Measurements from ENCODE around the gene PSME3IP1.
"Not testable (repeated sequence)": the region's sequence is repeated elsewhere in the genome, so short reads cannot be mapped to it uniquely, and the experiment has no call there.

The PSME3IP1 gene

DNA sequence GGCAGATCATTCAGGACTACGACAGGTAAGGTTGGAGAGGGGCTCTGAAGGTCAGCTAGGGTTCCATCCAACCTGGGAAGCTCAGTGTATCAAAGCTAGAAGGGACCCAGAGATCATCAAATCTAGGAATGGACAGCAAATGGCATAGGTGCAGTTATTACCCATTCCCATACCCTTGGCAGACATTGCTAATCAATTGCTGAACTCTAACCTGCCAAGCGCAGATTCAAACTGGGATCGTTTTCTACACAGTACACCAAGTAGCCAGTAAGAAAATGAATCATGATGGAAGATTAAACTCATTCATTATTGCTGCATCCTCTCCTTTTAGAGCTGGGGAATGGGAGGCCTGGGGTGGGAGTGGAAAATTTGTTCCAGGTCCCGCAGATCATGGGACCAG lies 59.9 kb downstream of the PSME3IP1 start:
- FAIRE-seq, result no peak
- no peak for DNase-seq (ENCODE audit: low spot score)

DNA sequence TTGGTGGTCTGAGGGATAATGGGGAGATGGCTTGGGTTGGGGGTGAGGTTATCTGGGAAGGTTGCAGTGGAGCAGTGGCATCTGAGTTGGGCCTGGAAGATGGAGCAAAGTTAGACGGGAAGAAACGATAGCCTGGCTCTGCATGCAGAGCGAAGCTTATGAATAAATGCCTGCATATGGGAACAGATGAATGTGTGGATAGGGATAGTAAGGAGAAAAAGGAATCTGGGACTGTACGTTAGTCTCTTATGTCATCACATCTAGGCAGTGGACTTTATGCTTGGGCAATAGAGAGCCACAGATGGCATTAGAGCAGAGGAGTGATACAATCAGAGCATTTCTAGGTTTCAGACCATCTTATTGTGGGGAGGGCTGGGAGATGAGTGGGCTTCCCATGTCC lies 60.5 kb downstream of the PSME3IP1 start:
- DNase-seq (ENCODE audit: low spot score), result no peak
- FAIRE-seq, result no peak

DNA sequence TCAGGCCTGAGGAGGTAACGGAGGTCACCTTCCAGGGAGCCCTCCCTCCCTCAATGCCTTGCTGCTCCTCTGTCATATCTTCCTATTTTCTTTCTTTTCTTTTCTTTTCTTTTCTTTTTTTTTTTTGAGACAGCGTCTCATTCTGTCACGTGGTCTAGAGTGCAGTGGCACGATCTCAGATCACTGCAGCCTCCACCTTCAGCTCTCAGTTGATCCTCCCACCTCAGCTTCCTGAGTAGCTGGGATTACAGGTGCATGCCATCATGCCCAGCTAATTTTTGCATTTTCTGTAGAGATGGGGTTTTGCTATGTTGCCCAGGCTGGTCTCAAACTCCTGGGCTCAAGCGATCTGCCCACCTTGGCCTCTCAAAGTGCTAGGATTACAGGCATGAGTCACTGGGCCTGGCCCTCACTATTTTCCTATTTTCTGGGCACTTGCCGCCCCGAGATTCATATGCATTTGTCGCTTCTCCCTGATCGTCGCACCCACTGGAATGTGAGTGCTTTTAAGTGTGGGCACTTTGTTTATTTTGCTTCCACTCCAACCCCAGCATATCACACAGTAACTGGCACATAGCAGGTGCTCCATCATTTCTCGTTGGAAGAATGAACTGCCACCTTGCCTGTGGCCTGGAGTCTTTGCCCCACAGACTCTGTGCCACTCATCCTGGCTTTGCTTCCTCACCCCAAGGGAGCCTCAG lies 61.7 kb downstream of the PSME3IP1 start:
- DNase-seq (ENCODE audit: low spot score) (no peak), FAIRE-seq (no peak)

DNA sequence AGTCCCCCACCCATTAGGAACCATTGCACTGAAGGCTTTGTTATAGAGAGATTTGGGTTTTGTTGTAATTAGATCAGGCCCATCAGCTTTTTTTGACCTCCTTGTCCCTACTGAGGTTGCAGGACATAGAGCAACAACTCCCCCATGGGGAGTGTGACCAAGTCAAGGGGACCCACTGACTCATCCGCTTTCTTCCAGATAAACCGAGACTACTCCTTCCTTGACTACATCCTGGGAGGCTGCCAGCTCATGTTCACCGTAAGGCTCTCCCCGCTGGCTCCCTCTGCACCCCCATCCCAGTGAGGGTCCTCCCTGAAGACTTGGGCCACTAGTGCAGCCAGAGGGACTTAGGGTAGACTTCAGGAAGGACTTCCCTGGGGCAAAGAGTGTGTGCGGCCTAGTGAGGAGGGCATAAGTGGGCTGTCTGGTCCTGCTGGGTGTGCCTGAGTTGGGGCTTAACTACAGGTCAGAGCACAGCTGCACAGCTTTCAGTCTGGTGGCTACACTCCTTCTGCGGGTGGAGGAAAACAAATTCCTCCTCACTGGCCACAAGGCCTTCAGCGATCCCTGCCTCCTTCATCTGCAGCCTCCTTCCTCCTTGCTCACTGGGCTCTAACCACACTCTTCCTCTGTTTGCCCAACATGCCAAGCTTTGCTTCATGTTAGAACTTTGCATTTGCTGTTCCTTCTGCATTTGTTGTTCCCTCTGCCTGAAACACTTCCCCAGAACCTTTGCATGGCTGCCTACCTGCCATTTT lies 62.4 kb downstream of the PSME3IP1 start:
- DNase-seq (ENCODE audit: low spot score) (no peak), FAIRE-seq (no peak)

DNA sequence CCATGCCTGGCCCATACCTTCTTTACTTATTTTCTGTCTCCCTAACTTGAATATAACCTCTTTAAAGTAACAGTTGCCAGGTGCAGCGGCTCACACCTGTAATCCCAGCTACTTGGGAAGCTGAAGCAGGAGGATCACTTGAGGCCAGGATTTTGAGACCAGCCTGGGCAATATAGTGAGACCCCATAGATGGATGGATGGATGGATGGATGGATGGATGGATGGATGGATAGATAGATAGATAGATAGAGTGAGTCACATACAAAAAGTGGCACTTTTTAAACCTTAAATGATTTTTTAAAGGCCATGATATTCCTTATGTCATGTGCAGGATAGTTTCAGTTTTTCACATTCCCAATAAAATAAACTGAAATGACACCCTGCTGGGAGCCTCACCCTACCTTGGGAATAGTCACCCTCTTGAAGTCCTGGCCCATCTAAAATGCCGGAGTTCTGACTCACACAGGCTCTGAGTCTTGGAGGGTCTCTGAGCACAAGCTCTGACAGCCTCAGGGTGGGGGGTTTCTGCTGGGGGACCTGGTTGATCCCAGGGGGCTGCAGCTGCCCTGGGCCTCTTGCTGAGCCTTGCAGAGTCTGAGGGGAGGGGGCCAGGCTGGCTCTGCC lies 67.3 kb downstream of the PSME3IP1 start:
- no peak for FAIRE-seq
- DNase-seq (ENCODE audit: low spot score), result no peak

DNA sequence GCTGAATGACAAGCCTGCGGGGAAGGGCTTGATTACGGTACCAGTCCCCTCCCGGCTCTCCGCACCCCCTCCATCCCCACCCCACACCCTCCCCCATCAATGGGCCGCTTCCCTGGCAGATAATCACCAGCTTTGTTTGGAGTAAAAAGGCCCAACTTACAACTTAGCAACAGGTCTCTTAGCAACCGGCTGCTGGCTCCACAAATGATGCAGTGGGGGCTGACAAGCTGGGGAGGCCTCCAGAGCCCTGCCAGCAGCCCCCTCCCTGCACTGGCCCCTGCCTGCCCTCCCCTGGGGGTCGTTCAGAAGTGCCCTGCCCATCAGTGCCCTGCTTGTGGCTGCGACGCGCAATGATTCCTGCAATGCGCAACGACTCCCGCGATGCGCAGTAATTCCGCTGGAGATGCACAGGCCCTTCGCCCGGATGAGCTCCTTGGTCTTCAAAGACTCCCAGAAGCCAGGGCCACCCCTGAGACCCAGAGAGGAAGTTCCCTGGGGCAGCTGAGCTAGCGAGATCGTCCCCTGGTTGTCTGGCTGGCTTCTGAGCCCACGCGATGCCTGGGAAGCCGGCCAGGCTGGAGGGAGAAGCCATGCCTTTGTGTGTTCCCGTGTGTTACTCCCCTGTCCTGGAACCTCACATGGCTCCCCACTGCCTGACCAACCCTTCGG lies 70.2 kb downstream of the PSME3IP1 start:
- no peak for DNase-seq (ENCODE audit: low spot score)
- FAIRE-seq, result no peak

DNA sequence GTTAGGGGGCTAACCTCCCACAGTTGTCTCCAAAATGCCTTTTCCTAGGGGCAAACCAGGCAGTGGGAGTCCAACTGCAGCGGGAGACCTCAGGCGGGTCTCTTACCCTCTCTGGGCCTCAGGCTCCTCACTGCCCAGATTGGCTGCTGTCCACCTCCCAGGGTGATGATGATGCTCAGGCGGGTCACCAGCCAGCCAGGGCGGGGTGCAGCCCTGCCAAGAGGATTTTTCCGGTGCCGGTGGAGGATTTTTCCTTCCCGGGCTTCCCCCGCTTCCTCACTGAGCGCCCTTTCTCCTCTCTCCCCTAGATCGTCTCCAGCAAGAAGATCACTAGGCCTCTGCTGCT lies 70.7 kb downstream of the PSME3IP1 start:
- no peak for DNase-seq (ENCODE audit: low spot score)
- no peak for FAIRE-seq

DNA sequence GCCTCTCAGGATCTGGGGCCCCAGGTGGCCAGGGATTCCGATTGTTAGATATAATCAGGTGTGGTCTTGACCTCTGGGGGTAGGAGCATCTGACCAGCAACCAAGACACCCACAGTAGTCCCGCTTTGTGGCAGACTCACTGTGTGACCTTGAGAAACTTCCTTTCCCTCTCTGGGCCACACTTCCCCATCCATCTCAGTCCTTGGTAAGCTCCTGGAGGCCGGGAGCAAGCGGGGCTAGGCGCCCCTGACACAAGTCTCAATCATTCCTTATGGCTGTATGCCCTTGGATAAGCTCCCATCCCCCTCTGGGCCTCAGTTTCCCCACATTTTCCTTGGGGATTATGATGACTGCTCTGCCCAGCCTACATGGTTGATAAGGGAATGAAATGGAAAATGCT lies 72.2 kb downstream of the PSME3IP1 start:
- no peak for FAIRE-seq
- no peak for DNase-seq (ENCODE audit: low spot score)

DNA sequence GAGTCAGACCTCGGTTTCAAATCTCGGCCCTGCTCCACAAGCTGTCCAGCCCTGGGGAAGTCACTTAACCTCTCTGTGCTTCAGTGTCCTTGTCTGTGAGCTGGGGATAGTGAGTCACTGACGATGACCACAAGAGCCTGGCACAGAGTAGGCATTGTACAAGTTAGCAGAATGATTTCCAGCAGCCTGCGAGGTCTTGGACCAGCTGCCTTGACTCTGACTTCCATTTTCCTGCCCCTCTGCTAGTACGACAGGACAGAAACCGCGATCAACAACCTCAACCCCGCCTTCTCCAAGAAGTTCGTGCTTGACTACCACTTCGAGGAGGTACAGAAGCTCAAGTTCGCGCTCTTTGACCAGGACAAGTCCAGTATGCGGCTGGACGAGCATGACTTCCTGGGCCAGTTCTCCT lies 72.8 kb downstream of the PSME3IP1 start:
- FAIRE-seq (peak; percentile 83), DNase-seq (ENCODE audit: low spot score) (peak; percentile 49)

DNA sequence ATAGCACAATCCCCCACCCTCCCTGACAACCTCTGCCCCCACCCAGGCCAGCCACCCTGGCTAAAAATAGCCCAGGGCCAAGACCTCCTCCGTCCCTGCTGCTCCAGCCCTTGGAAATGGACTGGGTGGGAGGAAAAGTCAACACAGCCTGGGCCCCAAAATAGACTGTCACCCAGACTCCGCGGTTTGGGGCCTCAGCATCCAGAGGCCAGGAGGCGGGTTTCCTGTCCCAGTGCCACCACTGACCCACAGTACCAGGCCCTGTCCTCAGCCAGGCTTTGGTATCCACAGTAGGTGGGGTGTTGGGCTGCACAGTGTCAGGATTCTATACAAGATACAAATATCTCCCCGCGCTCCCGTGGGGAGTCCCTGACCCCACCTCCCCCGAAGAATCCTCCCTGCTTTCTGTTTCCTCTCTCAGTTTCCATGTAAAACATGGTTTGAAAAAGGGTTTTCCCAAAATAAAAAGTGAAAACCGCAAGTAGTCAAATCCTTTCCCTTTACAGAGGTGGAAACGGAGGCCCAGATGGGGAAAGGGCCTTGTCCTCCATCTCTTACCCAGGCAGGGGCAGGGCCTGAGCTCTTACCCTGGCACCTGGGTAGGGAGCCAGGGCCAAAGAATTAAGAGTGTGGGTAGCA lies 73.3 kb downstream of the PSME3IP1 start:
- DNase-seq (ENCODE audit: low spot score) (no peak), FAIRE-seq (no peak)

DNA sequence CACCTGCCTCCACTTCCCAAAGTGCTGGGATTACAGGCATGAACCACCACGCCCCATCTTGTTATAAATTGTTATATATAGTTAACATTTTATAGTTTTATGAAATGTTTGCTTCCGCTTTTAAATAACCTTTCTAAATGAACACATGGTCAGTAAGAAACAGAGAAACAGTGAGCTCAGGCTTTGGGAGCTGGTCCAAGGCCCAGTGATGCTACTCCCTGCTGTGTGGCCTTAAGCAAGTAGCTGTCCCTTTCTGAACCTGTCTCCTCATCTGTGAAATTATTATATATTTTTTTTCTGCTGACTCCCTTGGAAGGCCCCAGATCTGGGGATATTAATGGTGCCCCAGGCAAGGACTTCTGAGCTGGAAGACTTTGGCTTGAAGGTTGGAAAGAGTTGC lies 74.4 kb downstream of the PSME3IP1 start:
- DNase-seq (ENCODE audit: low spot score) (no peak), FAIRE-seq (no peak)

DNA sequence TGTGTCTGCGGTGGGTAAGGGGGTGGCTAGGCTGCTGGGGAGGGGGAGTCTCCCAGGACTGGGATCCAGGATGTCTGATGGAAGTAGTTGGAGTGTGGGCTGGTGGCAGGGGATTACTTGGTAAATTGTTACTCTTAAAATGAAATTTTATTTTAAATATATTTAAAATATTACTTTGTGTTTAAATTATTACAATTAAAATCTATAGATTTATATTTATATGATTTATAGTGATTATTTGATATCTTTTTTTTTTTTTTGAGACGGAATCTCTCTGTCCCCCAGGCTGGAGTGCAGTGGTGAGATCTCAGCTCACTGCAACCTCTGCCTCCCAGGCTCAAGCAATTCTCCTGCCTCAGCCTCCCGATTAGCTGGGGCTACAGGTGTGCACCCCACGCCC lies 74.9 kb downstream of the PSME3IP1 start:
- FAIRE-seq, result no peak
- DNase-seq (ENCODE audit: low spot score), result no peak

DNA sequence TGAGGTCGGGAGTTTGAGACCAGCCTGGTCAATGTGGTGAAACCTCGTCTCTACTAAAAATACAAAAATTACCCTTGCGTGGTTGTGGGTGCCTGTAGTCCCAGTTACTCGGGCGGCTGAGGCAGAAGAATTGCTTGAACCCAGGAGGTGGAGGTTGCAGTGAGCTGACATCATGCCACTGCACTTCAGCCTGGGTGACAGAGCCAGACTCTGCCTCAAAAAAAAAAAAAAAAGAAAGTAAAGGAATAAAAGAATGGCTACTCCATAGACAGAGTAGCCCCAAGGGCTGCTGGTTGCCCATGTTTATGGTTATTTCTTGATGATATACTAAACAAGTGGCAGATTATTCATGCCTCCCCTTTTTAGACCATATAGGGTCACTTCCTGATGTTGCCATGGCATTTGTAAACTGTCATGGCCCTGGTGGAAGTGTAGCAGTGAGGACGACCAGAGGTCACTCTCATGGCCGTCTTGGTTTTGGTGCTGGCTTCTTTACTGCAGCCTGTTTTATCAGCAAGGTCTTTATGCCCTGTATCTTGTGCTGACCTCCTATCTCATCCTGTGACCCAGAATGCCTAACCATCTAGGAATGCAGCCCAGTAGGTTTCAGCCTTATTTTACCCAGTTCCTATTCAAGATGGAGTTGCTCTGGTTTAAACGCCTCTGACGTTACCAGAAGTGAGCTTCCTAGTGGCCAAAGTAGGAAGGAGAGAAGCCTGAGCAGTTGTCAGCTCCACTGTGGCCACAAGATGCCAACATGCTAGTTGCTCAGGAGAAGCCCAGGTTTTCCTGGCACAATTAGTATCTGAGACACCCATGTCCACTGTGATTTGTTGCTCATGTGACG lies 76.4 kb downstream of the PSME3IP1 start:
- FAIRE-seq; DNase-seq (ENCODE audit: low spot score): not testable (repeated sequence)

DNA sequence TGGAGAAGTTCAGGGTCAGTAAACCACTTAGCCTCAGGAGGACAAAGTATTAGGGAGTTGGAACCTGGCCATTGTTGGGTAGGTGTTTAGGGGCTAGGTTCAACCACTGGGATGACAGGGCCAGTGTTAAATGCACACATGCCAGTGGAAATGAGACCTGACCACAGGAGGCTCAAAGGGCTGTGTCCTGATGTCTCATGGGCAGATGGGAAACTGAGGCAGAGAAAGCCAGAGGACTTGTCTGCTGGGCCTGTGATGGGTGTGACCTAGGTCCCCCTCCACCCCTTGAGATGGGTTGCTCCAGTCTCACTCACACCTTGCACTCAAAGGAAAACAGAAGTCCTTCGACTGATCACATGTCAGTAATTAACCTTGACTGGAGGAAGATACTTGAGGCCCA lies 77.4 kb downstream of the PSME3IP1 start:
- FAIRE-seq (no peak), DNase-seq (ENCODE audit: low spot score) (no peak)

DNA sequence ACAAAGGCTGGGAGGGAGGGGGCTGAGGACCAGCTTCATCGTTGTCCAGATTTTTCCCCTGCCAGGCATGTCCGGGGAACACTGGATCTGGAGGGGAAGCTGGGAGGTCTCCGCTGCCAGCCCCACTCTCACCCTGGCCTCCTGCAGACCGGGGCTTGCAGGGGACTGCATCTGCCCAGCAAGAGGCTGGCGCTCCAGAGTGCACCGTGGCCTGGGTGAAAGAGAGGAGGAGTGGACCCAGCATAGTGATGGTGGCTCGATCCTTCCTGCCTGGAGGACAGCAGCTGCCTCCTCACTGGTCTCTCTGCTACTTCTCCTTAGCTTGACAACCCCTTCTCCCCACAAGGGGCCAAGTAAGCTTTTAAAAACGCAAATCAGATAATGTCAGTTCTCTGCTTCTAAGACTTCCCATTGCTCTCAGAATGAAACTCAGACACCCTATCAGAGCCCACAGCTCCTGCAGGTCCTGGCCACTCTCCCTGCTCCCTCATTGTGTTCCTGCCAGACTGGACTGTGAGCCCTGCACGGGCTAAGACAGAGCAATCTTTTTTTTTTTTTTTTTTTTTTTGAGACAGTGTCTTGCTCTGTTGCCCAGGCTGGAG lies 78.4 kb downstream of the PSME3IP1 start:
- DNase-seq (ENCODE audit: low spot score) (no peak), FAIRE-seq (no peak)

DNA sequence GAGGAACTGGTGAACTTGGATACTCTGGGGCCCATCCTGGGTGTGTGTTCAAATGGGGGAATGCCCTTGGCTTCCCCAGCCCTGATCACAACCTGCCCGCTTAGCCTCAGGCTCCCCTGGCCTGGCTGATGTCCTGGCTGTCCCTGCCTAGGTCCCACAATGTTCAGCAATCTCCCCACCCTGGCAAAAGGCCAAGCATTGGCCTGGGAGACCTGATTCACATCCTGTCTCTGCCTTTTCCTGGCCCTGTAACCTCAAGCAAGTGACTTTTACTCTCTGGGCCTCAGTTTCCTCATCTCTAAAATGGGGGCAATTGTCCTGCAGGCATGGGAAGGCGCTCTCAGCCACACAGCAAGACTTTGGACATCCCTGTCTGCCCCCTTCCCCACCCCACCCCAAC lies 79.1 kb downstream of the PSME3IP1 start:
- DNase-seq (ENCODE audit: low spot score), result peak; percentile 50
- no peak for FAIRE-seq

DNA sequence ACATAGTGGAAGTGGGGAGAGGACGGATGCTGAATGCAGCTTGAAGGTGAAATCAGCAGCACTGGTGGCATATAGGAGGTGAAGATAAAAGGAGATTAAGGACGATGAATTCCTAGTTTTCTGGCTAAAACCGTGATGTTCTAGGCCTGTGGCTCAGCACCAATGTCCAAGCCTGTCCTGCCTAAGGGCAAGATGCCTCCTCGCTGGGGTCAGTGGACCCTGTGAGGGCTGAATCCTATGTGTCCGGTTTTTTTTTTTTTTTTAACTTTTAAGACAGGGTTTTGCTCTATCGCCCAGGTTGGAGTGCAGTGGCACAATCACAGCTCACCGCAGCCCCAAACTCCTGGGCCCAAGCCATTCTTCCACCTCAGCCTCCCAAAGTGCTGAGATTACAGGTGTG lies 80.7 kb downstream of the PSME3IP1 start:
- no peak for FAIRE-seq

DNA sequence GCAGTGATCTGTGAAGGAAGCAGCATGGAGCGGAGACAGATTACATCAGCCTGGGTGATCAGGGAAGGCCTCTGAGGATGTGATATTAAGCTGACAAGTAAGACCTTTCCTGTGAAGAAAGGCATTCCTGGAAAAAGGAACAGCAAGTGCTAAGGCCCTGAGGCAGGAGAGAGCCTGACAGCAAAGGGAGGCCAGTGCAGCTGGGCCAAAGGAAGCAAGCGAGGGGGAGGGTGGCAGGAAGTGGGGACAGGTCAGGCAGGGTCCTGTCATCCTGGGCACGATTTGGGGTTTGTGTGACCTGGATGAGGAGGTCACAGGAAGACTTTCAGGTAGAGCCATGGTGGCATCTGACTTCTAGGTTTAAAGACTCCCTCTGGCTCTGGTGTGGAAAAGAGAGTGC lies 81.1 kb downstream of the PSME3IP1 start:
- FAIRE-seq, result no peak
- no peak for DNase-seq (ENCODE audit: low spot score)

More for the DNA sequence above, 80.7 kb downstream of the PSME3IP1 start:
- no peak for DNase-seq (ENCODE audit: low spot score)

DNA sequence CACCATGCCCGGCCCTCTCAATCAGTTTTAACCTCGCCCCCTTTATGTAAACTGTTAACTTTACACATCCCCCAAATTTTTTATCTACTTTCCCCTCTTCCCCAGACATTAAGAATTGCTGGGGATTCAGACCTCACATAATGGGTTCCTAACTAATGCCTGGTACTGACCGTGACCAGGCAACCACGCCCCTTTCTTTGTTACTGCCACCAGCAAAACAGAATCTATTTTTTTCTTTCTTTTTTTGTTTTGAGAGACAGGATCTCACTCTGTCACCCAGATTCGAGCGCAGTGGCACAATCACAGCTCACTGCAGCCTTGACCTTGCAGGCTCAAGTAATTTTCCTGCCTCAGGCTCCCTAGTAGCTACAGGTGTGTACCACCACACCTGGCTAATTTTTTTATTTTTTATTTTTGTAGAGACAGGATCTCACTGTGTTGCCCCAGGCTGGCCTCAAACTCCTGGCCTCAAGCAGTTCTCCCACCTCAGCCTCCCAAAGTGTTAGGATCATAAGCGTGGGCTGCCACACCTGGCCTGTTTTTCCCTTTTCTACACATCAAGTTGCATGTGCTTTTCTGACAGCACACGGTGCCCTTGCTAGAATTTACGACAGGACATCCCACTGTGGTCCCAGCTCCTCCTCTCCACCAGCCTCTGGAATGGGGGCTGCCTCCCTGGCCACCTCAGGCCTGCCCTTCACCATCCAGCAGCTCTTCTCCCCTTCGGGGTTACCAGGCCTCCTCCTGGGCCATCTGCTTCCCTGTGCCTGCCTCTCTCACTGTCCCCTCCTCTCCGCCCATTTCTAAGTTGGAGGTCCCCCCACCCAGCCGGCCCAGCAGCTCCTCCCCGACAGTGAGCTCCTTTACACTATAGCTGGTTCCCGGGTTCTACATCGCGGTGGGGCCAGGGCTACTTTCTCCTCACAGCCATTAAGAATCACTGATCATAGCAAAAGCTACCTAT lies 82.7 kb downstream of the PSME3IP1 start:
- no peak for FAIRE-seq
- DNase-seq (ENCODE audit: low spot score), result no peak
